Endothelial cell of umbilical vein (primary cell): ENCODE data around the gene RPP21. TPM values are rescaled to one million over a fixed set of nuclear protein-coding genes. Genes with fewer than 3 reads are reported as not detected.

Experiments
- BruUV-seq: library from RNA; stranded (reverse); fragments of 400-500 nt; replicated peaks from 2 replicates; lab custom pipeline; 2021; lab: Mats Ljungman, UMichigan
- CTCF ChIA-PET: fragments of 300-600, 350-600 bp; sonication (Branson Sonifier 250); formaldehyde crosslinking; loops from one replicate; lab custom pipeline; 2021; ENCODE audit warnings: antibody characterized with exemption, inconsistent platforms; lab: Charles Lee
- POLR2A ChIA-PET: fragments of 300-600, 350-600 bp; sonication (Branson Sonifier 250); formaldehyde crosslinking; loops from one replicate; lab custom pipeline; 2021; ENCODE audit warnings: antibody characterized with exemption, inconsistent platforms; lab: Charles Lee
- DNase-seq: peaks from one replicate; pipeline ENCODE4 v3.0.0-alpha.2; 2011; ENCODE audit warnings: low read depth, low spot score
- FAIRE-seq: peaks from 2 replicates; lab custom pipeline; 2011; peaks lifted over from hg19 to GRCh38; lab: Jason Lieb, UNC
- H2AFZ ChIP-seq: 2 replicates; pipeline ENCODE4 v1.6.0; 2012; ENCODE audit warnings: low read depth, low read length, control low read depth, inconsistent platforms
- H3K27ac ChIP-seq: 2 replicates; pipeline ENCODE4 v1.5.1; 2011; ENCODE audit warnings: low read depth, mild to moderate bottlenecking, control low read depth, low read length, moderate library complexity; ENCODE audit not compliant: insufficient read depth
- H3K27me3 ChIP-seq, 2 experiments: 2 replicates each; pipeline versions ENCODE4 v1.6.0 to v1.6.1; 2011; ENCODE audit warnings: low read length in 2 of 2, mixed read lengths in 1 of 2; ENCODE audit not compliant: control insufficient read depth in 2 of 2, insufficient read depth in 2 of 2
- H3K36me3 ChIP-seq, 2 experiments: 2 replicates in 1 of 2; 3 replicates in 1 of 2; pipeline ENCODE4 v1.5.1; 2011; ENCODE audit warnings: low read length in 2 of 2, mild to moderate bottlenecking in 1 of 2, moderate library complexity in 1 of 2; ENCODE audit not compliant: control insufficient read depth in 2 of 2, insufficient read depth in 2 of 2; ENCODE audit errors: extremely low read depth in 1 of 2
- H3K4me1 ChIP-seq: 3 replicates; pipeline ENCODE4 v1.5.1; 2011; ENCODE audit warnings: mild to moderate bottlenecking, low read length; ENCODE audit not compliant: control insufficient read depth, insufficient read depth; ENCODE audit errors: extremely low read depth
- H3K4me2 ChIP-seq: 2 replicates; pipeline ENCODE4 v1.6.1; 2011; ENCODE audit warnings: low read length, control low read depth, mixed read lengths; ENCODE audit not compliant: insufficient read depth
- H3K4me3 ChIP-seq, 3 experiments: fragments of 200-600 bp in 1 of 3; sonication (generic), shearing (Covaris generic) in 1 of 3; replicated peaks in 1 of 3; 2 replicates each; pipeline ENCODE4 v1.5.1; 2011 to 2016; ENCODE audit warnings: control low read depth in 3 of 3, low read length in 3 of 3, mild to moderate bottlenecking in 2 of 3, inconsistent platforms in 1 of 3, low read depth in 1 of 3, moderate library complexity in 1 of 3; ENCODE audit not compliant: insufficient read depth in 1 of 3
- H3K79me2 ChIP-seq: 2 replicates; pipeline ENCODE4 v1.6.0; 2012; ENCODE audit warnings: low read length, inconsistent platforms; ENCODE audit not compliant: control insufficient read depth, insufficient read depth
- H3K9ac ChIP-seq: replicated peaks from 2 replicates; pipeline ENCODE3; 2011; ENCODE audit warnings: low read length, control low read depth; ENCODE audit not compliant: insufficient read depth; ENCODE audit errors: extremely low read depth
- H3K9me1 ChIP-seq: replicated peaks from 3 replicates; pipeline ENCODE4 v1.6.0; 2011; ENCODE audit warnings: mild to moderate bottlenecking, low read length; ENCODE audit not compliant: control insufficient read depth, insufficient read depth; ENCODE audit errors: extremely low read depth
- H3K9me3 ChIP-seq: replicated peaks from 2 replicates; pipeline ENCODE4 v1.5.1; 2012; ENCODE audit warnings: low read length, inconsistent platforms; ENCODE audit not compliant: control insufficient read depth, insufficient read depth
- H4K20me1 ChIP-seq: replicated peaks from 2 replicates; pipeline ENCODE3; 2011; ENCODE audit warnings: mild to moderate bottlenecking, low read length; ENCODE audit not compliant: control insufficient read depth, insufficient read depth; ENCODE audit errors: extremely low read depth
- EZH2 ChIP-seq: IDR thresholded peaks from 2 replicates; pipeline ENCODE4 v1.6.1; 2012; ENCODE audit warnings: borderline replicate concordance, low read depth, mild to moderate bottlenecking, moderate library complexity, low read length, inconsistent platforms; ENCODE audit not compliant: severe bottlenecking
- FOS ChIP-seq: IDR thresholded peaks from 2 replicates; pipeline ENCODE4 v1.6.1; 2011; ENCODE audit warnings: mild to moderate bottlenecking, low read length, moderate library complexity, borderline replicate concordance; ENCODE audit not compliant: insufficient read depth
- GATA2 ChIP-seq: IDR thresholded peaks from 2 replicates; pipeline ENCODE4 v1.7.0; 2011; ENCODE audit warnings: low read depth, mild to moderate bottlenecking, moderate library complexity, mixed read lengths, low read length; ENCODE audit not compliant: insufficient read length, insufficient read depth
- JUN ChIP-seq: IDR thresholded peaks from 2 replicates; pipeline ENCODE4 v1.6.1; 2011; ENCODE audit warnings: borderline replicate concordance, low read depth; ENCODE audit not compliant: insufficient read length, insufficient read depth
- MAX ChIP-seq: IDR thresholded peaks from 2 replicates; pipeline ENCODE4 v1.6.1; 2011; ENCODE audit not compliant: insufficient read depth, insufficient read length
- MYC ChIP-seq: IDR thresholded peaks from one replicate; pipeline ENCODE4 v1.6.1; 2011; ENCODE audit warnings: mild to moderate bottlenecking, low read depth, low read length
- POLR2A ChIP-seq: IDR thresholded peaks from 2 replicates; pipeline ENCODE4 v1.6.1; 2012; ENCODE audit warnings: low read depth, mild to moderate bottlenecking, control low read depth, low read length
- POLR2AphosphoS5 ChIP-seq: IDR thresholded peaks from 2 replicates; pipeline ENCODE4 v1.6.1; 2012; ENCODE audit warnings: low read depth, mild to moderate bottlenecking, control low read depth, low read length, moderate library complexity; ENCODE audit not compliant: insufficient read depth
- dilution Hi-C: fragments of 300-500 bp; cut with MboI; formaldehyde crosslinking; loops from one replicate; pipeline ENCODE4 v1.15.0; 2019; ENCODE audit warnings: low sequenced_read_pairs; ENCODE audit not compliant: extremely low pct_ligation_motif_present
- intact Hi-C: fragments of 100-400 bp; cut with micrococcal nuclease; formaldehyde crosslinking; loops from one replicate; pipeline ENCODE4 v1.10.0; 2022
- polyA plus RNA-seq, 4 experiments: library from polyadenylated mRNA; depleted of rRNA in 3 of 4; stranded (reverse) in 3 of 4; unstranded in 1 of 4; fragments of >200 nt; gene quantifications; 2 replicates each; pipeline versions ENCODE4 v1.2.1 to v1.2.3, GENCODE V29; 2011 to 2012; ENCODE audit warnings: missing spikeins in 1 of 4
- total RNA-seq: library from RNA; stranded (reverse); gene quantifications from 2 replicates; pipeline ENCODE4 v1.2.3, GENCODE V29; 2021
- TF ChIP-seq, protein P1 (sequence below), 2 donors: IDR thresholded peaks; 1 replicate in 1 of 2; 2 replicates in 1 of 2; pipeline ENCODE4 v1.5.1; 2011; ENCODE audit warnings: low read length in 2 of 2, mild to moderate bottlenecking in 2 of 2, moderate library complexity in 2 of 2, control low read depth in 1 of 2, inconsistent platforms in 1 of 2, low read depth in 1 of 2; ENCODE audit not compliant: insufficient read depth in 1 of 2; ENCODE audit errors: extremely low read depth in 1 of 2

The RPP21 gene
- total and polyA plus RNA-seq, 2 donors (not counting 3 experiments of a cell fraction or from before 2014, with no cell fraction given) = 35.3 to 101 TPM

- Histone ChIP-seq H3K4me2 (no peak overlapping the region), H3K4me1 (peaks cover 7% of the 10 kb centered on the region), H3K9me3 (no peaks in the 10 kb centered on the region), H3K27ac (no peak overlapping the region), H2AFZ (no peak overlapping the region), H3K27me3 (peaks cover 6 to 18% of the 10 kb centered on the region in 2 experiments), H3K36me3 (no peaks in the 10 kb centered on the region), H3K9me1 (no peaks in the 10 kb centered on the region), H4K20me1 (no peaks in the 10 kb centered on the region), H3K4me3 (no peak overlapping the region), H3K79me2 (no peaks in the 10 kb centered on the region), H3K9ac (no peak overlapping the region)
- TF ChIP-seq POLR2AphosphoS5 (no peak), MAX (no peak), GATA2 (no peak), MYC (no peak), POLR2A (no peak), JUN (no peak), EZH2 (no peak), FOS (no peak)
- TF ChIP-seq, protein P1, sequence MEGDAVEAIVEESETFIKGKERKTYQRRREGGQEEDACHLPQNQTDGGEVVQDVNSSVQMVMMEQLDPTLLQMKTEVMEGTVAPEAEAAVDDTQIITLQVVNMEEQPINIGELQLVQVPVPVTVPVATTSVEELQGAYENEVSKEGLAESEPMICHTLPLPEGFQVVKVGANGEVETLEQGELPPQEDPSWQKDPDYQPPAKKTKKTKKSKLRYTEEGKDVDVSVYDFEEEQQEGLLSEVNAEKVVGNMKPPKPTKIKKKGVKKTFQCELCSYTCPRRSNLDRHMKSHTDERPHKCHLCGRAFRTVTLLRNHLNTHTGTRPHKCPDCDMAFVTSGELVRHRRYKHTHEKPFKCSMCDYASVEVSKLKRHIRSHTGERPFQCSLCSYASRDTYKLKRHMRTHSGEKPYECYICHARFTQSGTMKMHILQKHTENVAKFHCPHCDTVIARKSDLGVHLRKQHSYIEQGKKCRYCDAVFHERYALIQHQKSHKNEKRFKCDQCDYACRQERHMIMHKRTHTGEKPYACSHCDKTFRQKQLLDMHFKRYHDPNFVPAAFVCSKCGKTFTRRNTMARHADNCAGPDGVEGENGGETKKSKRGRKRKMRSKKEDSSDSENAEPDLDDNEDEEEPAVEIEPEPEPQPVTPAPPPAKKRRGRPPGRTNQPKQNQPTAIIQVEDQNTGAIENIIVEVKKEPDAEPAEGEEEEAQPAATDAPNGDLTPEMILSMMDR (IDR thresholded peaks at IDR 0.05; ENCODE audit: extremely low read depth in 1 of 2, insufficient read depth in 1 of 2, low read depth in 1 of 2, low read length in 2 of 2) = no peak
- BruUV-seq = no TSS peak
- ChIA-PET POLR2A (no interaction called here), CTCF (interaction anchor here (1.5 kb wide), 1 partner anchor 111 kb away, joined by 3 read pairs; no protein-coding TSS in a partner anchor)
- dilution Hi-C loops = no loop called here
- no peak for DNase-seq
- FAIRE-seq = no peak
- intact Hi-C loops = loop anchor here (2.0 kb wide), 1 partner anchor 131 kb away; no protein-coding TSS in a partner anchor
Measured at GRCh38 chr6:30349421-30350177, 4.6 kb downstream of the RPP21 start.
